IPS DF 6.9 (cell line): ENCODE data around the gene TMED10.

Experiments
- DNase-seq: peaks from one replicate; pipeline ENCODE4 v3.0.0-alpha.2; 2013; ENCODE audit warnings: low read depth, low spot score
- H3K27ac ChIP-seq: one replicate; pipeline ENCODE4 v1.5.1; 2013; ENCODE audit warnings: low read length, control low read depth
- H3K27me3 ChIP-seq: 2 replicates; pipeline ENCODE4 v1.6.1; 2013; ENCODE audit warnings: mild to moderate bottlenecking, low read length; ENCODE audit not compliant: control insufficient read depth, insufficient read depth
- H3K36me3 ChIP-seq: 2 replicates; pipeline ENCODE4 v1.6.1; 2013; ENCODE audit warnings: low read length; ENCODE audit not compliant: control insufficient read depth, insufficient read depth
- H3K4me1 ChIP-seq: 2 replicates; pipeline ENCODE4 v1.6.1; 2013; ENCODE audit warnings: low read length; ENCODE audit not compliant: control insufficient read depth, insufficient read depth
- H3K4me3 ChIP-seq: 2 replicates; pipeline ENCODE4 v1.5.1; 2013; ENCODE audit warnings: mild to moderate bottlenecking, low read length
- H3K9me3 ChIP-seq: 2 replicates; pipeline ENCODE4 v1.6.1; 2013; ENCODE audit warnings: low read length, inconsistent platforms; ENCODE audit not compliant: control insufficient read depth, insufficient read depth
- WGBS: extraction: QIAGEN DNeasy Blood & Tissue Kit; methylation state at CpG from one replicate; pipeline ENCODE4 v1.1.7; 2013; ENCODE audit warnings: mixed read lengths, missing lambda C conversion rate; ENCODE audit not compliant: insufficient read length, insufficient coverage; 5-methylcytosine and 5-hydroxymethylcytosine counted together

The TMED10 gene

DNA sequence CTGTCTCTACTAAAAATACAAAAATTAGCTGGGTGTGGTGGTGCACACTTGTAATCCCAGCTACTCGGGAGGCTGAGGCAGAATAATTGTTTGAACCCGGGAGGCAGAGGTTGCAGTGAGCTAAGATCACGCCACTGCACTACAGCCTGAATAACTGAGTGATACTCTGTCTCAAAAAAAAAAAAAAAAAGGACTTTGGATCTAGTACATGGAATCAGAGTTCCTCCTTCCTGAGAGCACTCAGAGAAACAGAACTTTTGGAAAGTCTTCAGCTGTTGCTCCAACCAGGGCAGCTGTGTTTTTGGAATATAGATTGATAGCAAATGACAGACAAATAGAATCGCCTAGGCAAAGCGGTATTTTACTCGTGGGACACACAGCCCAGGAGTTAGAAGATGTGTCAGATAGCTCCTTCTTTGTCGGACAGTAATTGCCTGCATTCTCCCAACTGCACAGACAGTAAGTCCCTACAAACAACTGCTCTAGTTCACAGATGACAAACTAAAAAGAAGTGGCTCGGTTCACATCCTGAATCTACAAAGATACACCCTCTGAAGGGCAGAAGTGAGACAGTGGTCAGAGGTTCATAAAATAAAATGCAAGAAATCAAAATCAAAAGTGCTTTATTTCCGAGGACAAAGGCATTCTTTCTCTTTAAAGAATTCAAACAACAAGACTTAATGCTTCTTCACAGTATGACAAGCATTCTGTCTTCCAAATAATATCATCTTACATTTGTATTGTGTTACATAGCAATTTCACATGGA is 32.5 kb downstream of the TMED10 start:
- no peaks in the 10 kb centered on the region for H3K9me3 ChIP-seq
- no peaks in the 10 kb centered on the region for H3K4me1 ChIP-seq
- H3K27ac ChIP-seq = no peak overlapping the region
- WGBS = no CpG with 5 or more reads among the region's 9 CpGs
- H3K4me3 ChIP-seq = no peak overlapping the region
- no peaks in the 10 kb centered on the region; the same call in 1 of the 2 replicates for H3K36me3 ChIP-seq
- H3K27me3 ChIP-seq = no peaks in the 10 kb centered on the region
- DNase-seq = no peak

DNA sequence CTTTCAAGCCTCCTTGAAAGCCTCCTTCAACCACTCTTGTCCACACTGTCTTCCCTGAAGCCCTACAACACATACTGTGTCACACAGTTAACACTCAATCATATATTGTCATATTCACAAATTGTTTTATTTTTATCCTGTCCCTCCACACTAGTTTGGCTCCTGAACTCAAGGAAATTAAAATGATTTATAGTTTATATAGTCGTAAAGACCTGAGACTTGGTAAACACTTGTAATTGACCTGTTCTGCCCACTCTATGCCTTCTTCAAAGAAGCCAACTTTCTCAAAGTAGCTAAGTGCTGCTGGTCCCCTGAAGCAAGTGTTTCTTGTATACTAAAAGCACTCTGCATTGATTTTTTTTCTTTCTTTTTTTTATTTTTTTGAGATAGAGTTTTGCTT is 33.9 kb downstream of the TMED10 start:
- H3K27ac ChIP-seq = no peak overlapping the region
- no peaks in the 10 kb centered on the region for H3K4me1 ChIP-seq
- WGBS = no CpG with 5 or more reads among the region's 1 CpG
- no peaks in the 10 kb centered on the region for H3K9me3 ChIP-seq
- H3K4me3 ChIP-seq = no peak overlapping the region
- no peaks in the 10 kb centered on the region for H3K27me3 ChIP-seq
- DNase-seq = no peak
- H3K36me3 ChIP-seq = no peaks in the 10 kb centered on the region; the same call in 1 of the 2 replicates

DNA sequence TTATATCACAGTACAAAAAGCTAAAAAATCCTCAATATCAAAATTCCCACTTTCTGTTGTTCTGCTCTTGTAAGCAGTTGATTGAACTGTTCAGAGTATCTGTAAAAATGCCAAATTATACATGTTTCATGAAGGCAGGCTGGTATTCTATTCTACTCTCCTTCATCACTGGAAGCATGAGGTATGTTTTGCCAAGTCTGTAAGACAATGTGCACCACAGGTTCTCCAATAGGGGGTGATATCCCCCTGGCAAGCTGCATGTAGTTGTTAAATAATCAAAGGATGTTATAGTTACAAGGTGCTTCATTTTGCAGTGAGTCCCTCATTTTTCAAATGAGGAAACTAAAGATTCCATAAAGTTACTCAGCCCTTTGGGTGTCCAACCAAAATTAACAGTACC is 34.4 kb downstream of the TMED10 start:
- Histone ChIP-seq H3K27ac (no peak overlapping the region), H3K27me3 (no peaks in the 10 kb centered on the region), H3K4me1 (no peaks in the 10 kb centered on the region), H3K36me3 (no peaks in the 10 kb centered on the region; the same call in 1 of the 2 replicates), H3K9me3 (no peaks in the 10 kb centered on the region), H3K4me3 (no peak overlapping the region)
- no peak for DNase-seq

DNA sequence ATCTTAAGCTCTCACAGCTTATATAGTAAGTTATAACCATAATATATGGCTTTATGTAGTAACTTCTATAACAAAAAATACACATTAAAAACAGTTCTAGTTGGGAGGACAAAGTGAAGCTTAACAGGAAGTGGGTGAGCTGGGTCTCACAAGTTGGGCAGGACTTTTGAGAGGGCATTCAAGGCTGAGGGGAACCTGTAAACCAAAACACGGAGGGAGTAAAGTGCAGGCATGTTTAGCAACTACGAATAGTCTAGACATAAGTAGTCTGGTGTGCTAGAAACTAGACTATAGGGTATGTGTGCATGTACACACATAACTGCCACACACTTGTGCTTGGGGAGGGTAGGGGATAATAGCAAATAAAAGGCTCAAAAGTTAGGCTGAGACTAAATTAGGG is 35.4 kb downstream of the TMED10 start:
- no peak overlapping the region for H3K4me3 ChIP-seq
- H3K27me3 ChIP-seq = no peaks in the 10 kb centered on the region
- H3K4me1 ChIP-seq = no peaks in the 10 kb centered on the region
- DNase-seq = no peak
- no peaks in the 10 kb centered on the region for H3K9me3 ChIP-seq
- no peak overlapping the region for H3K27ac ChIP-seq
- H3K36me3 ChIP-seq = no peaks in the 10 kb centered on the region; the same call in 1 of the 2 replicates
- WGBS = no CpG with 5 or more reads among the region's 2 CpGs

DNA sequence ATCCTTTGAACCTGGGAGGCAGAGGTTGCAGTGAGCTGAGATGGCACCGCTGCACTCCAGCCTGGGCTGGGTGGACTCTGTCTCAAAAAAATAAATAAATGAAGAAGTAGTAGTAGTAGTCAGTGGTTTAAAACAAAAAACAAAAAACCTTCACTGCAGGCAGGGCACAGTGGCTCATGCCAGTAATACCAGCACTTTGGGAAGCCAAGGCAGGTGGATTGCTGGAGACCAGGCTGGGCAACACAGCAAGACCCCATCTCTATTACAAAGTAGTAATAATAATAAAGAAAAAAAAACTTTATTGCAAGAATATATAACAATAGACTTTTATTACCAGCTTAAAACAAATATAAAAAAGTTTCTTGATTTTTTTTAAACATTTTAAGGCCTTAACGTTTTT is 35.8 kb downstream of the TMED10 start:
- WGBS = no CpG with 5 or more reads among the region's 2 CpGs
- Histone ChIP-seq H3K4me1 (no peaks in the 10 kb centered on the region), H3K27me3 (no peaks in the 10 kb centered on the region), H3K4me3 (no peak overlapping the region), H3K27ac (no peak overlapping the region), H3K9me3 (no peaks in the 10 kb centered on the region), H3K36me3 (no peaks in the 10 kb centered on the region; the same call in 1 of the 2 replicates)
- no peak for DNase-seq

DNA sequence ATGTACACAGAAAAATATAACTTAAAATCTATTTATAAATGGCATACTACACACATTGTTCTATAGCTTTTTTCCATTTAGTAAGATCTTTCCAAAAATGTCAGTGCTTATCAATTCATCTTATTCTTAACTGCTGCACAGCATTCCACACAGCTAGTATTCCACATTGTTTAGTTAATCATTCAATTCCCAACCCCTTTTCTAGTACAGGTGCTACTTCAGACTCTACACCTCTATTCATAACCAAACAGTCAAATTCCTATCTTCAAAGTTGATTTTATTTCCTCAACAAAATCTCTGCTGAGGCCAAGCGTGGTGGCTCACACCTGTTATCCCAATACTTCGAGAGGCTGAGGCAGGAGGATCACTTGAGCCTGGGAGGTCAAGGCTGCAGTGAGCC is 37.2 kb downstream of the TMED10 start:
- Histone ChIP-seq H3K4me1 (no peaks in the 10 kb centered on the region), H3K4me3 (no peak overlapping the region), H3K36me3 (peaks cover 4% of the 10 kb centered on the region; the same call in 1 of the 2 replicates), H3K9me3 (no peaks in the 10 kb centered on the region), H3K27me3 (no peaks in the 10 kb centered on the region), H3K27ac (no peak overlapping the region)
- no CpG with 5 or more reads among the region's 2 CpGs for WGBS
- DNase-seq = no peak

DNA sequence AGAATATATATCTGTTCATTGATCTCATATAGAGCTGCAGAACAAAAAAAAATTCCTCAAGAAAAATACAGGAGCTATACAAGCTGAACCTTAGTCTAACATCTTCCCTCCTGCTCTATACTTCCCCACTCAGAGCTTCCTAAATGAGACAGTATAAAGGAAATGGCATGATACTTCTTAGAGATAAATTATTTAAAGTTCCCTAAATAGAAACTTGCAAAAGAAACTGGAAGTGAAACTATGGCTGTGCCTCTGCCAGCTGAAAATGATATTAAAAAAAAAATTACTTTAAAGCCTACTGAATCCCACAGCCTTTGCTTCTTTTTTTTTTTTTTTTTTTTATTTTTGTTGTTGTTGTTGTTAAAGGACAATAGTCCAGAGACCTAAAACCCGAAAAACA is 37.9 kb downstream of the TMED10 start:
- Histone ChIP-seq H3K9me3 (no peaks in the 10 kb centered on the region), H3K4me3 (no peak overlapping the region), H3K36me3 (peaks cover 6% of the 10 kb centered on the region; the same call in 1 of the 2 replicates), H3K4me1 (no peaks in the 10 kb centered on the region), H3K27me3 (no peaks in the 10 kb centered on the region), H3K27ac (no peak overlapping the region)
- WGBS = no CpG with 5 or more reads among the region's 1 CpG
- no peak for DNase-seq

DNA sequence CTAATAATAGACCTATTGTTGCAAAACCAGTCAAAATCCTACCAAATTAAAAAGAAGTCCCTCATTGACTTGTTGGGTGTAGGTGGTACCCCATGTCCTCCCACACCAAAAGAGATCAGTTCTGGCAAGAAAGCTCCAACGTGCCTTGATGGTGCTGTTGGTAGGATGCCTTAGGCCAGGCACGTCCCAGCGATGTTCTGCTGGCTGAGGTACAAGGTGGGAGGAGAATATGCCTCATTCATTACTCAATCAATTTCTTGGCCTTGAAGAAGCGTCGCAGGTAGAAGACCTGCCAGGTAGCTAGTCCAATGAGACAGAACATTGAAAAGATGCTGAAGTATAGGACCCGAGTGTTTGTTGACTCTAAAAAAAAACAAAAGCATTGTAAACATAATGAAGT is 41.8 kb downstream of the TMED10 start:
- Histone ChIP-seq H3K27ac (no peak overlapping the region), H3K4me3 (no peak overlapping the region), H3K9me3 (no peaks in the 10 kb centered on the region), H3K36me3 (peaks cover 6% of the 10 kb centered on the region; the same call in 1 of the 2 replicates), H3K27me3 (no peaks in the 10 kb centered on the region), H3K4me1 (no peaks in the 10 kb centered on the region)
- no CpG with 5 or more reads among the region's 6 CpGs for WGBS
- no peak for DNase-seq

DNA sequence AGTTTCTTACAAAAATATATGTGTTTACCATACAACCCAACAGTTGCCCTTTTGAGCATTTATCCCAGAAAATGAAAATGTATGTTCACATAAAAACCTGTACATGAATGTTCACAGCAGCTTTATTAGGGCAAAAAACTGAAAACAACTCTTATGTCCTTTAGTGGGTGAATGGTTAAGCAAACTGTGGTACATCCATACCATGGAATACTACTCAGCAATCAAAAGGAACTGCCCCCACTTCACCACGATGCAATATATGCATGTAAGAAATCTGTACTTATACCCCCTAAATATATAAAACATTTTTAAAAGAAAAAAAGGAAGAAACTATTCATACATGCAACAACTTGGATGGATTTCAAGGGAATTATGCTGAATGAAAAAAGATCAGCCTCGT is 42.8 kb downstream of the TMED10 start:
- WGBS = no CpG with 5 or more reads among the region's 2 CpGs

DNA sequence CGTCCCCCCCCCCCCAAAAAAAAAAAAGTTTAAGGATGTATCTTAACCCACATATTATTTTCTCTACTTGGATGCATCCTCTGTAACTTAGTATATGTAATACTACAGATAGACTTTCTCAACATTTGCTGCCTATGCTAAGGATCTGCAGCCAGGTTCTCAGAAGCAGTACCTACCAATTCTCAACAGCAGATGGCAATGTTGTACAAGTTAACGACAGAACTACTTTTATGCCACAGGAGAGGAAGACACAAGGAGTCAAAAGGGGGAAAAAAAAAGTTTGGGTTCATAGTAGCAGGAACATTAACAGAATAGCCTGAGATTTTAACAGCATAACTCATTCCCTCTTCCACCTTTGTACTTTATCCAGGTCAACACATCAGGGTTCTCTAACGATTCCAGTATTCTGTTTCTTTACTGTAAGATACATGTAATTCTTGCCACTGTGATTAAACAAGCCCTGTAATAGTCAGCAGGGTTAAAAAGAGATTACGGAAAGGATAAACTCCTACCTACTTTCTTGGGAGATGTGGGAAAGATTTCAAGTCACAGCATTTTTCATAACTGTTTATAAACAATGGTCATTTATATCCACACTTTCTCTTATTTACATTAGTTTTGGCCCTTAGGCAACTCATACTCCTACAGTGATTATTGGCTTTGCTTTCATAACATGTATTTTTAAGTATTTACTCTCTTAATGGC is 43.9 kb downstream of the TMED10 start:
- no CpG with 5 or more reads among the region's 4 CpGs for WGBS

More for the DNA sequence above, 42.8 kb downstream of the TMED10 start:
- Histone ChIP-seq H3K9me3 (no peaks in the 10 kb centered on the region), H3K4me1 (no peaks in the 10 kb centered on the region), H3K4me3 (no peak overlapping the region), H3K27me3 (no peaks in the 10 kb centered on the region), H3K27ac (no peak overlapping the region), H3K36me3 (peaks cover 6% of the 10 kb centered on the region; the same call in 1 of the 2 replicates)
- DNase-seq = no peak

More for the DNA sequence above, 43.9 kb downstream of the TMED10 start:
- H3K36me3 ChIP-seq = peaks cover 6% of the 10 kb centered on the region; the same call in 1 of the 2 replicates
- no peaks in the 10 kb centered on the region for H3K9me3 ChIP-seq
- H3K27me3 ChIP-seq = no peaks in the 10 kb centered on the region
- H3K4me1 ChIP-seq = no peaks in the 10 kb centered on the region
- no peak overlapping the region for H3K27ac ChIP-seq
- no peak for DNase-seq
- H3K4me3 ChIP-seq = no peak overlapping the region
